ENCODE data around the gene ZDBF2.
"Not testable (repeated sequence)": the region's sequence is repeated elsewhere in the genome, so short reads cannot be mapped to it uniquely, and the experiment has no call there.

The ZDBF2 gene

DNA sequence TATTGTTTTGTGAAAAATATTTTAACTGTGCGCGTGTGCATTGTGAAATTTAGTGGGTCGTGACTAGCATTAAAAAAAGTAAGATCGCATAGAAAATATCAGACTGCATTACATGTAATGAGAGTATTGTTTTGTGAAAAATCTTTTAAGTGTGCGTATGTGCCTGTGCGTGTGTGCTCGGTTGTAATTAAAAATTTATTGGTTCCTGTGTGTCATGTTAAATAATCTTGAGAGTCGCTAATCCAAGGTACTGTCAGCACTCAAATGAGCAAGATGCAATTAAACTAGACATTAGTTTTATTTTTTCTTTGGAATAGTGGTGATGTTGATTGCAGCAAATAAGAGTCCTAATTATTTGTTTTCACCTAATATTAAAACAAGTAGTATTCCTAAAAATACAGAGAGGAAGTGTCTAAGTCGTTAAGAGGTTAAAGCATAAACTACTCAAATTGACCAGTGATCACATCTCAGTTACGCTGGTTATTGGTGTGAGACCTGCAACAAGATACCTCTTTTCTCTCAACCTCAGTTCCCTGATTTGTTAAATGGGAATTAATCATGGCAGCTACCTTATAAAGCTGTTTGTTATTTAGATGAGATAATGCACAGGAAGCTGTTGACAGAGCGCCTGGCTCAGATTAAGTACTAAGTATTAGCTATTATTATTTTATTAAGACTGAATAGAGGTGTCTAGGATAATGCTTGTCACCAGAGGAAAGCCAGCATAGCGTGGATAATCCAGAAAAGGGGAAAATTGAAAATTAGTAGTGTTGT lies 1.9 kb downstream of the ZDBF2 start:
- Histone ChIP-seq H3K4me3 (ENCODE audit: insufficient read depth, low read depth, low read length) (peak overlapping the region; percentile 61), H3K4me1 (ENCODE audit: control insufficient read depth, insufficient read depth, low read length) (peaks cover 14% of the 10 kb centered on the region), H3K27me3 (ENCODE audit: control insufficient read depth, insufficient read depth, low read length, poor library complexity, severe bottlenecking) (peaks cover 4% of the 10 kb centered on the region), H3K36me3 (ENCODE audit: control insufficient read depth, insufficient read depth, low read length) (no peaks in the 10 kb centered on the region), H3K27ac (ENCODE audit: insufficient read depth, low read depth, low read length, poor library complexity, severe bottlenecking) (no peak overlapping the region), H3K9me3 (ENCODE audit: control insufficient read depth, low read length) (no peaks in the 10 kb centered on the region)
- WGBS, 2 experiments: 7 to 11% methylated on average over 10 to 12 of the region's 12 CpGs

DNA sequence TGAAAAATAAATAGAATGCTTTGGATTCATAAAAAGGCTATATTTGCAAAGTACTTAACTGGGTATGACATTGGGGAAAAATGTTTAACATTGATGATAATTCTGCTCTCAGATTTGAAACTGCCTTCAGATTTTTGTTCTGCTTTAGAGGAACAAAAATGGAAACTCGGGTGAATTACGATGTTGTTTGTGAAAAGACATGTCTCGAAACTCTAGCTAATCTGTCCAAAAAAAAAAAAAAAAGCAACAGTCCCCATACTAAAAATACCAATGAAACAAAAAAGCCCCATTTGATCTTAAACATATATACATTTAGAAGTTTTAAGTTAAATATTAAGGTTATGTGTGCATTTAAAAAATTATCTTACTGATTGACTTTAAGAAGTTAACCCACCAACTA lies 3.0 kb downstream of the ZDBF2 start:
- Histone ChIP-seq H3K9me3 (ENCODE audit: control insufficient read depth, low read length) (no peaks in the 10 kb centered on the region), H3K36me3 (ENCODE audit: control insufficient read depth, insufficient read depth, low read length) (peaks cover 5% of the 10 kb centered on the region), H3K4me1 (ENCODE audit: control insufficient read depth, insufficient read depth, low read length) (peaks cover 14% of the 10 kb centered on the region), H3K4me3 (ENCODE audit: insufficient read depth, low read depth, low read length) (no peak overlapping the region), H3K27ac (ENCODE audit: insufficient read depth, low read depth, low read length, poor library complexity, severe bottlenecking) (no peak overlapping the region), H3K27me3 (ENCODE audit: control insufficient read depth, insufficient read depth, low read length, poor library complexity, severe bottlenecking) (peaks cover 4% of the 10 kb centered on the region)
- WGBS, 2 experiments: 59 to 100% methylated on average over 1 to 3 of the region's 3 CpGs

GRCh38 chr2:206282746-206283145 lies 8.3 kb downstream of the ZDBF2 start:
- WGBS, 2 experiments: 98% methylated on average over 8 of the region's 8 CpGs

GRCh38 chr2:206287197-206287596 lies 12.7 kb downstream of the ZDBF2 start:
- Histone ChIP-seq H3K4me3 (ENCODE audit: insufficient read depth, low read depth, low read length) (no peak overlapping the region), H3K4me1 (ENCODE audit: control insufficient read depth, insufficient read depth, low read length) (no peaks in the 10 kb centered on the region), H3K27ac (ENCODE audit: insufficient read depth, low read depth, low read length, poor library complexity, severe bottlenecking) (no peak overlapping the region), H3K9me3 (ENCODE audit: control insufficient read depth, low read length) (peaks cover 2% of the 10 kb centered on the region), H3K27me3 (ENCODE audit: control insufficient read depth, insufficient read depth, low read length, poor library complexity, severe bottlenecking) (no peaks in the 10 kb centered on the region), H3K36me3 (ENCODE audit: control insufficient read depth, insufficient read depth, low read length) (peaks cover 50% of the 10 kb centered on the region)
- WGBS, 2 experiments: 98 to 100% methylated on average over 2 of the region's 2 CpGs

More at GRCh38 chr2:206282746-206283145, 8.3 kb downstream of the ZDBF2 start:
- Histone ChIP-seq H3K27me3 (ENCODE audit: control insufficient read depth, insufficient read depth, low read length, poor library complexity, severe bottlenecking) (no peaks in the 10 kb centered on the region), H3K9me3 (ENCODE audit: control insufficient read depth, low read length) (peaks cover 2% of the 10 kb centered on the region), H3K36me3 (ENCODE audit: control insufficient read depth, insufficient read depth, low read length) (peaks cover 24% of the 10 kb centered on the region), H3K4me3 (ENCODE audit: insufficient read depth, low read depth, low read length) (no peak overlapping the region), H3K4me1 (ENCODE audit: control insufficient read depth, insufficient read depth, low read length) (no peaks in the 10 kb centered on the region), H3K27ac (ENCODE audit: insufficient read depth, low read depth, low read length, poor library complexity, severe bottlenecking) (no peak overlapping the region)

- no peaks in the 10 kb centered on the region for H3K4me1 ChIP-seq (ENCODE audit: control insufficient read depth, insufficient read depth, low read length)
- no peak overlapping the region for H3K4me3 ChIP-seq (ENCODE audit: insufficient read depth, low read depth, low read length)
- H3K27me3 ChIP-seq (ENCODE audit: control insufficient read depth, insufficient read depth, low read length, poor library complexity, severe bottlenecking): no peaks in the 10 kb centered on the region
- WGBS, 2 experiments: 97 to 98% methylated on average over 4 of the region's 4 CpGs
- peaks cover 2% of the 10 kb centered on the region for H3K9me3 ChIP-seq (ENCODE audit: control insufficient read depth, low read length)
- H3K36me3 ChIP-seq (ENCODE audit: control insufficient read depth, insufficient read depth, low read length): peaks cover 35% of the 10 kb centered on the region
- no peak overlapping the region for H3K27ac ChIP-seq (ENCODE audit: insufficient read depth, low read depth, low read length, poor library complexity, severe bottlenecking)
Measured at GRCh38 chr2:206289391-206289790, 14.9 kb downstream of the ZDBF2 start.

GRCh38 chr2:206296128-206296527 lies 21.7 kb downstream of the ZDBF2 start:
- Histone ChIP-seq H3K4me1 (ENCODE audit: control insufficient read depth, insufficient read depth, low read length) (no peaks in the 10 kb centered on the region), H3K27me3 (ENCODE audit: control insufficient read depth, insufficient read depth, low read length, poor library complexity, severe bottlenecking) (no peaks in the 10 kb centered on the region), H3K4me3 (ENCODE audit: insufficient read depth, low read depth, low read length) (no peak overlapping the region), H3K27ac (ENCODE audit: insufficient read depth, low read depth, low read length, poor library complexity, severe bottlenecking) (no peak overlapping the region), H3K36me3 (ENCODE audit: control insufficient read depth, insufficient read depth, low read length) (peaks cover 17% of the 10 kb centered on the region), H3K9me3 (ENCODE audit: control insufficient read depth, low read length) (no peaks in the 10 kb centered on the region)
- 91 to 96% methylated on average over 3 of the region's 3 CpGs for WGBS, 2 experiments

DNA sequence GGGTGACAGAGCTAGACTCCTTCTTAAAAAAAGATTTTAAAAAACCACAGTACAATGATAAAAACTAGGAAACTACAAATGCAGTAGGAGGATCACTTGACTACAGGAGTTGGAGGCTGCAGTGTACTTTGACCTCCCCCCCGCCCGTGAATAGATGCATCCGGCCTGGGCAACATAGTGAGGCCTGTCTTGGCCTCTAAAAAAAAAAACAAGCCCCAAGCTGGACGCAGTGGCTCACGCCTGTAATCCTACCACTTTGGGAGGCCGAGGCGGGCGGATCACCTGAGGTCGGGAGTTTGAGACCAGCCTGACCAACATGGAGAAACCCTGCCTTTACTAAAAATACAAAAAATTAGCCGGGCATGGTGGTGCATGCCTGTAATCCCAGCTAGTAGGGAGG lies 25.1 kb downstream of the ZDBF2 start:
- not testable (repeated sequence) for H3K4me1 ChIP-seq (ENCODE audit: control insufficient read depth, insufficient read depth, low read length); H3K27me3 ChIP-seq (ENCODE audit: control insufficient read depth, insufficient read depth, low read length, poor library complexity, severe bottlenecking); H3K4me3 ChIP-seq (ENCODE audit: insufficient read depth, low read depth, low read length); H3K9me3 ChIP-seq (ENCODE audit: control insufficient read depth, low read length); H3K27ac ChIP-seq (ENCODE audit: insufficient read depth, low read depth, low read length, poor library complexity, severe bottlenecking)
- peaks cover 13% of the 10 kb centered on the region for H3K36me3 ChIP-seq (ENCODE audit: control insufficient read depth, insufficient read depth, low read length)
- 92 to 94% methylated on average over 10 of the region's 10 CpGs for WGBS, 2 experiments

DNA sequence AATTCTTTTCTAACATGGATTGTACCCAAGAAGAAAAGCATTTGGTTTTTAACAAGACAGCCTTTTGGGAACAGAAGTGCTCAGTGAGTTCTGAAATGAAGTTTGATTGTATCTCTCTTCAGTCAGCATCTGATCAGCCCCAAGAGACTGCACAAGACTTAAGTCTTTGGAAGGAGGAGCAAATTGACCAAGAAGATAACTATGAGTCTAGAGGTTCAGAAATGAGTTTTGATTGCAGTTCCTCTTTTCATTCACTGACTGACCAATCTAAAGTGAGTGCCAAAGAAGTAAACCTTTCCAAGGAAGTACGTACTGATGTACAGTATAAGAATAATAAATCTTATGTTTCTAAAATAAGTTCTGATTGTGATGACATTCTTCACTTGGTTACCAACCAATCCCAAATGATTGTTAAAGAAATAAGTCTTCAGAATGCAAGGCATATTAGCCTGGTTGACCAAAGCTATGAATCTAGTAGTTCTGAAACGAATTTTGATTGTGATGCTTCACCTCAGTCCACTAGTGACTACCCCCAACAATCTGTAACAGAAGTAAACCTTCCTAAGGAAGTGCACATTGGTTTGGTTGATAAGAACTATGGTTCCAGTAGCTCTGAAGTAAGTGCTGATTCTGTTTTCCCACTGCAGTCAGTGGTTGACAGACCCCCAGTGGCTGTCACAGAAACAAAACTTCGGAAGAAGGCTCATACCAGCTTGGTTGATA lies 31.2 kb downstream of the ZDBF2 start:
- 93 to 100% methylated on average over 2 of the region's 3 CpGs for WGBS, 2 experiments
- no peaks in the 10 kb centered on the region for H3K9me3 ChIP-seq (ENCODE audit: control insufficient read depth, low read length)
- no peaks in the 10 kb centered on the region for H3K4me1 ChIP-seq (ENCODE audit: control insufficient read depth, insufficient read depth, low read length)
- H3K27ac ChIP-seq (ENCODE audit: insufficient read depth, low read depth, low read length, poor library complexity, severe bottlenecking): no peak overlapping the region
- no peak overlapping the region for H3K4me3 ChIP-seq (ENCODE audit: insufficient read depth, low read depth, low read length)
- H3K27me3 ChIP-seq (ENCODE audit: control insufficient read depth, insufficient read depth, low read length, poor library complexity, severe bottlenecking): no peaks in the 10 kb centered on the region
- peaks cover 41% of the 10 kb centered on the region for H3K36me3 ChIP-seq (ENCODE audit: control insufficient read depth, insufficient read depth, low read length)

DNA sequence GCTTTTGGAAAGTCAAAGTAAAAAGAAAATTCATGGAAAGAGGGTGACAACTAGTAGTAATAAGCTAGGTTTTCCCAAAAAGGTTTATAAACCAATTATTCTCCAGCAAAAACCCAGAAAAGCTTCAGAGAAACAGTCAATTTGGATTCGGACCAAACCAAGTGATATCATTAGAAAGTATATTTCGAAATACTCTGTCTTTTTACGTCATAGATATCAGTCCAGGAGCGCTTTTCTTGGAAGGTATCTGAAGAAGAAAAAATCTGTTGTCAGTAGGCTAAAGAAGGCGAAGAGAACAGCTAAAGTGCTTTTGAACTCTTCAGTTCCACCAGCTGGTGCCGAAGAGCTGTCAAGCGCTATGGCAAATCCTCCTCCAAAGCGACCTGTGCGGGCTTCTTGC lies 36.6 kb downstream of the ZDBF2 start:
- peaks cover 20% of the 10 kb centered on the region for H3K36me3 ChIP-seq (ENCODE audit: control insufficient read depth, insufficient read depth, low read length)
- no peaks in the 10 kb centered on the region for H3K27me3 ChIP-seq (ENCODE audit: control insufficient read depth, insufficient read depth, low read length, poor library complexity, severe bottlenecking)
- H3K4me3 ChIP-seq (ENCODE audit: insufficient read depth, low read depth, low read length): no peak overlapping the region
- no peak overlapping the region for H3K27ac ChIP-seq (ENCODE audit: insufficient read depth, low read depth, low read length, poor library complexity, severe bottlenecking)
- no peaks in the 10 kb centered on the region for H3K4me1 ChIP-seq (ENCODE audit: control insufficient read depth, insufficient read depth, low read length)
- no peaks in the 10 kb centered on the region for H3K9me3 ChIP-seq (ENCODE audit: control insufficient read depth, low read length)
- WGBS, 2 experiments: 94 to 96% methylated on average over 9 of the region's 9 CpGs

GRCh38 chr2:206316141-206316540 lies 41.7 kb downstream of the ZDBF2 start:
- Histone ChIP-seq H3K27ac (ENCODE audit: insufficient read depth, low read depth, low read length, poor library complexity, severe bottlenecking) (no peak overlapping the region), H3K4me3 (ENCODE audit: insufficient read depth, low read depth, low read length) (no peak overlapping the region), H3K36me3 (ENCODE audit: control insufficient read depth, insufficient read depth, low read length) (peaks cover 5% of the 10 kb centered on the region), H3K4me1 (ENCODE audit: control insufficient read depth, insufficient read depth, low read length) (no peaks in the 10 kb centered on the region), H3K9me3 (ENCODE audit: control insufficient read depth, low read length) (peaks cover 3% of the 10 kb centered on the region), H3K27me3 (ENCODE audit: control insufficient read depth, insufficient read depth, low read length, poor library complexity, severe bottlenecking) (no peaks in the 10 kb centered on the region)
- WGBS, 2 experiments: 91 to 100% methylated on average over 1 of the region's 1 CpG

Data from ectodermal cell (in vitro differentiated cells).